ENCODE results near the gene PNCK. TPM values are rescaled to one million over a fixed set of nuclear protein-coding genes. Genes with fewer than 3 reads are reported as not detected.

PNCK gene
- polyA plus RNA-seq, 2 of the 4 experiments (the other 2 are of a cell fraction): 0.17 to 0.25 TPM

DNA sequence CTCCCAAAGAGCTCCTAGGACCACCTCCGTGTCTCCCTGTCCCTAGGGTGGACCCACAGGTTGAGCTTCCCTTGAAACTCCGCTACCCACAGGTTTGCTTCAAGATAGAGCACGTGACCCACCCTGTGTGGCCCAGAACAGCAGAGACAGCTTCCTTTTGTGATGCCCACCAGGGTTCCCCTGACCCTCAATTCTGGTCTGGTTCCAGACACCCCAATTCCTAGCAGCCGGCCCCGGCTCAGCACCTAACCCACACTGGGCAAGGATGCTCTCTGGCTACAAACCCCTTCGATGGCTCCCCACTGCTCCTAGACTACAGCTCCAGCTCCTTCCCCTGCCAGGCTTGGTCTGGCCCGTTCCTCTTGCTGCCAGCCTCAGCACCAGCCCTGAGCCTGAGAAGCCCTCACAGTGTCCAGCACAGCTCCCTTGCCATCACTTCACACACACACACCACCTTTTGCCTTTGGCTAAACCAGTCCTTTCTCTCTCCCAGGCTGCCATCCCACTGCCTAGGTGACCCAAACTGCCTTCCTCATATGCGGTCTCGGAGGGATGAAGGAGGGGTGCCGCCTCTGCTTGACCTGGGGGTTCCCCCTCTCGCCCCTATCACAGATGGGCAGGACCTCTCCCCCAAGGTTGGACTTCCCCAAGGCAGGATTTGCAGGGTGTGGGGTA is 6.2 kb downstream of the PNCK start:
- TF ChIP-seq USF2 (IDR thresholded peaks at IDR 0.05) (0 out of 2 replicates have a peak, but pooled peaks have one; percentile 7), CEBPB (IDR thresholded peaks at IDR 0.05) (no peak), ELK1 (IDR thresholded peaks at IDR 0.05; ENCODE audit: low read depth, low read length) (no peak)
- POLR2A ChIA-PET: no interaction called here
- DNase-seq (ENCODE audit: low read depth in 1 of 2, low spot score in 1 of 2) (no peak), FAIRE-seq (peak; percentile 32), ATAC-seq (peak; percentile 38 to 48; a peak in 4 of 6 replicates)
- no peaks in the 10 kb centered on the region for H3K4me1 ChIP-seq
- H3K27ac ChIP-seq: peak overlapping the region; percentile 30 to 63; a peak in 3 of 6 replicates
- H3K4me2 ChIP-seq: peak overlapping the region; percentile 71
- 50% methylated on average over 11 of the region's 11 CpGs for WGBS (ENCODE audit: missing lambda C conversion rate)
- H3K4me3 ChIP-seq: peak overlapping the region; percentile 35
- CTCF ChIA-PET: interaction anchor here (0.5 to 5.9 kb wide), 41 partner anchors 8 to 726 kb away, joined by 3 to 78 read pairs (median 5); partner anchors contain the start of genes DUSP9 and SLC6A8
- no peaks in the 10 kb centered on the region for H3K9me3 ChIP-seq

GRCh38 chrX:153665726-153666306 is 7.8 kb downstream of the PNCK start:
- no peak for TF ChIP-seq TP53 (CRISPR knock-in tag; IDR thresholded peaks at IDR 0.05)
- TF ChIP-seq CHD2 (IDR thresholded peaks at IDR 0.05; ENCODE audit: low read length, partially characterized antibody): no peak
- TF ChIP-seq REST (IDR thresholded peaks at IDR 0.05): no peak
- Histone ChIP-seq H3K4me2 (no peak overlapping the region), H3K9me3 (no peaks in the 10 kb centered on the region), H3K4me3 (no peak overlapping the region), H3K4me1 (no peaks in the 10 kb centered on the region), H3K27ac (no peak overlapping the region)
- DNase-seq (ENCODE audit: low read depth in 1 of 2, low spot score in 1 of 2): no peak
- ATAC-seq: no peak
- FAIRE-seq: no peak
- 51% methylated on average over 6 of the region's 9 CpGs for WGBS (ENCODE audit: missing lambda C conversion rate)
- ChIA-PET POLR2A (no interaction called here), CTCF (interaction anchor here (0.9 to 5.9 kb wide), 8 partner anchors 11 to 110 kb away, joined by 4 to 78 read pairs (median 24); partner anchors contain the start of gene DUSP9)

GRCh38 chrX:153662266-153662665 is 11.3 kb downstream of the PNCK start:
- DNase-seq (ENCODE audit: low read depth in 1 of 2, low spot score in 1 of 2): peak in 1 of 2 experiments; percentile 77
- peak; percentile 29; the same call in 1 of the 2 replicates for TF ChIP-seq MAX (IDR thresholded peaks at IDR 0.05)
- peak; percentile 26 to 41; a peak in 4 of 5 replicates for TF ChIP-seq RAD21 (conservative IDR thresholded peaks at IDR 0.05 in 1 of 2, IDR thresholded peaks at IDR 0.05 in 1 of 2)
- TF ChIP-seq GATA3 (IDR thresholded peaks at IDR 0.05; ENCODE audit: borderline replicate concordance): no peak
- TF ChIP-seq SMC3 (IDR thresholded peaks at IDR 0.05): peak; percentile 72
- no peak for TF ChIP-seq KDM1A (IDR thresholded peaks at IDR 0.05; ENCODE audit: low read depth)
- peak; percentile 61 for TF ChIP-seq CTCF (IDR thresholded peaks at IDR 0.05)

More at GRCh38 chrX:153662266-153662665, 11.3 kb downstream of the PNCK start:
- CTCF ChIA-PET: interaction anchor here (0.6 to 3.8 kb wide), 25 partner anchors 8 to 124 kb away, joined by 3 to 28 read pairs (median 5); partner anchors contain the start of genes DUSP9, PNCK and SLC6A8
- peak overlapping the region; percentile 64 for H3K4me2 ChIP-seq
- ATAC-seq: peak; percentile 90 to 96
- POLR2A ChIA-PET: no interaction called here
- H3K4me1 ChIP-seq: no peaks in the 10 kb centered on the region
- peak overlapping the region in 1 of 2 experiments; percentile 57; a peak in 3 of 6 replicates for H3K27ac ChIP-seq
- 20% methylated on average over 2 of the region's 31 CpGs for WGBS (ENCODE audit: missing lambda C conversion rate)
- no peak for FAIRE-seq
- H3K4me3 ChIP-seq: peak overlapping the region; percentile 22; the same call in 2 of the 3 replicates
- no peaks in the 10 kb centered on the region; the same call in 2 of the 3 replicates for H3K9me3 ChIP-seq

All from A549 (cell line).